CD4-positive, alpha-beta T cell treated with Interferon gamma for 1 hour (primary cell): ENCODE results near the gene NR3C2.
"Not testable (repeated sequence)": the region's sequence is repeated elsewhere in the genome, so short reads cannot be mapped to it uniquely, and the experiment has no call there.

Experiments
- DNase-seq: peaks from one replicate; pipeline ENCODE4 v3.0.0-alpha.2; 2020

The NR3C2 gene

DNA sequence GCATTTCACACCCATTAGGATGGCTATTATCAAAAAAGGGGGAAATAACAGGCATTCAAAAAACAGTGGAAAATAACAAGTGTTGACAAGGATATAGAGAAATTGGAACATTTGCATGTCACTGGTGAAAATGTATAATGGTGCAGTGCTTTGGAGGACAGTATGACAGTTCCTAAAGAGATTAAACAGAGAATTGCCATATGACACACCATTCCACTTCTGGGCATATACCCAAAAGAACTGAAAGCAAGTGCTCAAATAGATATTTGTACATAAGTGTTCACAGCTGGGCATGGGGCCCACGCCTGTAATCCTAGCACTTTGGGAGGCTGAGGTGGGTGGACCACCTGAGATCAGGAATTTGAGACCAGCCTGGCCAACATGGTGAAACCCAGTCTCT, 348.1 kb downstream of the NR3C2 start:
- no peak for DNase-seq

- DNase-seq, result no peak
These were observed 349.1 kb downstream of the NR3C2 start for GRCh38 chr4:148093065-148093464.

- DNase-seq, result no peak
These were observed 349.7 kb downstream of the NR3C2 start for GRCh38 chr4:148092316-148093014.

DNA sequence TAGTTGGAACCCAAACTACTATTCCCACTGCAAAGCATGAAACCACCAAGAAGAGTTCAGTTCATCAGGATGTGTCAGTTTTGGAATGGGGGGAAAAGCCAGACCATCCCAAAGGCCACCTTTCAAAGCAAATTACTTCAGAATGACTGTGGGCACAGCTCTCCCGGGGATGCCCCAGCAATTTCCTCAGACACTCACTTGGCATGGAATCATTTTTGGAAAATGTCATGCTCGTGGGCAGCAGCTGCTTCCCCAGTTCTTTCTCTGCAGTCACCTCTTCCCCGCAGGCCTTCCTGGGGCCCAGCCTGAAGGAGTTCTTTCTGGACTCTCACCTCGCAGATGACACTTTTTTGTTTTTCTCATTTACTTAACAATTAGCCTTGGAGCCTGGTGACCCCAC, 350.3 kb downstream of the NR3C2 start:
- no peak for DNase-seq

DNA sequence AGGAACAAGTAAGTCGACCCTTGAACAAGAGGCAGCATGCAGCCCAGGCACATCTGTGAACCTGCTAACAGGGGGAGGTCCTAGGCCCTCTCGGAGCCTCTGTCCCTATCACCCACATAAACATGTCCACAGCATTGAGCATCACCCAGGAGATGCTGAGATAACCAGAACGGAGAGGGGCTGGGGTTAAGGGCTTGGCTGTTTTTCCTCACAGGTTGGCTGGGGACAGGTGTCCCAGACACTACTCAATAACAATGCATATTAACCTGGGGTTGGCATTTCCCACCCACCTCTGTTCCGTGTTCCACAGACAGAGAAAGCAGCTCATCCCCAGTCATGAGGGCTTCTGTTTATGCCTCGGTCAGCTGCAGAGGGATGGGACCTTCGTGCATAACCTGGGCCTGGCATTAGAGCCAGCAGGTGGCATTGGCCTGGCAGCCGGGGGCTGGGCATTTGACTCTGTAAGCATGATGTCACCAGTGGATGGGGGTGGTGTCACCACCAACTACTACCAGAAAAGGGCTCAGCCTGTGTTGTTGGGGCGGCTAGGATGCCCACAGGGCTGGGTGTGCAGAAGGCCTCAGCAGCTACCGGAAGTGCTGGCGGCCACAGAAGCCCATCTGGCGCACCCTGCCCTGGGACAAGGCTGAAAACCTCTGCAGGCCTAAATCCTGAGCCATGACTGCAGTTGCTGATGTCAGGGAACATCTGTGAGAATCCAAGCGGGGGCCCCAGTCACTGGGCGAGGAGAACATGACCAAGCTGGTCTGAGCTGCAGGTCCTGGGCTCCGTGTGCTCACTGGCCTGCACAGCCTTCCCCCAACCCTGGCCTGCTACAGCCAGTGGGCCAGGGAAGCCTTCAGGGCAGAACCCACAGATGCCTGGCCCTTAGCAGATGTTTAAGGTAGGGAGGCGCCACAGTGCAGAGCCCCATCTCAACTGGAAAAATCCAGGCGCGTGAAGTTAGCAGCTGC, 351.4 kb downstream of the NR3C2 start:
- DNase-seq, result no peak

DNA sequence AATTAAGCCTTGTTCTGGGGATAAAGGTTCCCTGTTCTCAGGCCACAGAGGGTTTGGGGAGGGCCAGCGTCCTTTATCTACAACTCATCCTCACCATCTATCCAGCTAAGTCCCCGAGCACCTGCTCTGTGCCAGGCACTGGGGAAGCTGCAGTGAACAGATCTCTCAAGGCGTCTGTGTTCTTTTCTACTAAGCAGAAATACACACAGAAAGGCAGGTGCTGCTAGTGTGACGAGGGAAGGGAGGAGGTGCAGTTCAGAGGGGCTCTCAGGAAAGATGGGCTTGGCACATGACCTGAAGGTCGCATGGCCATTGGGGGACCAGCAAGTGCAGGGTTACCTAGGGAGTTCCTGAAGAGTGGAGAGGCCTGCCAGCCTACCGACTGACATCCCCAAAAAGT, 352.2 kb downstream of the NR3C2 start:
- no peak for DNase-seq

DNA sequence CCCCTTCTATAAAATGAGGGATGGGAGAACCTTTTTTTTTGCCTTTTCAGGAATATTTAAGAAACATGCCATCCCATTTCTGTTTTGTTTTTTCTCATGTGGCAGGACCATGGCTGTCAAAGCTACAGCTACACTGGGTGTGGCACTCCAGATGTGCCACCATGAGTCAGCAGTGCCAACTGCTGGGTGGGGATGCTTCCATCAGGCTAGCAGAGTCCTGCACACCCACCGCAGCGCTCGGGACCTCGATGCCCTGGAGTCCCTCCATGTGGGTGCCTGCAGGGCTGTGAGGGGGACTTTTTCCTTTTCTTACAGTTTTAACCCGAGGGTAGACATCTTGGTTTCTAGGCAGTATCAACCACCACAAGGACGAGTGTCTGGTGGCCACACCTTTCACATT, 352.6 kb downstream of the NR3C2 start:
- DNase-seq, result no peak

DNA sequence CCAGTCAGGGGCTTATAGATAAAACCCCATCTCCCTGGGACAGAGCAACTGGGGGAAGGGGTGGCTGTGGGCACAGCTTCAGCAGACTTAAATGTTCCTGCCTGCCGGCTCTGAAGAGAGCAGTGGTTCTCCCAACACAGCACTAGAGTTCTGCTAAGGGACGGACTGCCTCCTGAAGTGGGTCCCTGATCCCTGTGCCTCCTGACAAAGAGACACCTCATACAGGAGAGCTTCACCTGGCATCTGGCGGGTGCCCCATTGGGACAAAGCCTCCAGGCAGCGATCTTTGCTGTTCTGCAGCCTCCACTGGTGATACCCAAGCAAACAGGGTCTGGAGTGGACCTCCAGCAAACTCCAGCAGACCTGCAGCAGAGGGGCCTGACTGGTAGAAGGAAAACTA, 359.1 kb downstream of the NR3C2 start:
- not testable (repeated sequence) for DNase-seq

- DNase-seq, result no peak
These were observed 360.5 kb downstream of the NR3C2 start for GRCh38 chr4:148081745-148082144.

DNA sequence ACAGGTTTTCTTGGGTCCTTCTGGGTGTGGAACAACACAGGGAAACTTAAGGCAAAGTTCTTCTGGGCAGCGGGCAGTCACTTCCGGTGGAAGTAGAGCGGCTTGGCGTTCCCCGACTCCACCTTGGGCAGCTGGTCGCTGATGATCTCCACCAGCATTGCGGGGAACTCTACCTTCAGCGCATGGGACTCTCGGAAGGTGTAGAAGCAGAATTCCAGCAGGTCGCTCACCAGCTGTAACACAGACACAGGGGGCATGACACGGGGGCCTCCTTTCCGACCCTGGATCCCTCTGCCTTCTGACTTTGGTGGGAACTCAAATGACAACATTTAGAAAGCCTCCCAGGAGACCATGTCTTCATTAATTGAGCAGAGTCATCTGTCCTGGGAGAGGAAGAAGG, 360.9 kb downstream of the NR3C2 start:
- no peak for DNase-seq

GRCh38 chr4:148079961-148080360, 362.3 kb downstream of the NR3C2 start:
- no peak for DNase-seq

- DNase-seq, result no peak
These were observed 364.2 kb downstream of the NR3C2 start for GRCh38 chr4:148078061-148078460.

DNA sequence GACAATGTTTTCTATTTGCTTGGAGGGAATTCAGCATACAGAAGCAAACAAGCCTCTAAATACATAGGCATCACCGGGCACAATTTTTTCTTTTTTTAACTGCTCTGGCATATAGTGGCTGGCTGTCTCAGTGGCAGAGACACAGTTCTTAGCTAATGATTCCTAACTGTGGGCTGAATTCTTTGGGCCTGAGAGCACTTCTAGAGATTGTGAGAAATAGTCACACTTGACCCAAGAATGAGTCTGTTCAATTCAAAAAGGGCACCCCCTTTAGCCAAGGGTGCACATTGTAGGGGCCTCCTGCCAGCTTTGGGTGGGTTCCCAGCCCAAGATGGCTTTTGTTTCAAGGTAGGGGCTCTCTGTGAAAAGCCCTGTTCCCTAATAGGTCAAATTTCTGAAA, 364.6 kb downstream of the NR3C2 start:
- DNase-seq, result no peak

GRCh38 chr4:148076964-148077363, 365.2 kb downstream of the NR3C2 start:
- no peak for DNase-seq

DNA sequence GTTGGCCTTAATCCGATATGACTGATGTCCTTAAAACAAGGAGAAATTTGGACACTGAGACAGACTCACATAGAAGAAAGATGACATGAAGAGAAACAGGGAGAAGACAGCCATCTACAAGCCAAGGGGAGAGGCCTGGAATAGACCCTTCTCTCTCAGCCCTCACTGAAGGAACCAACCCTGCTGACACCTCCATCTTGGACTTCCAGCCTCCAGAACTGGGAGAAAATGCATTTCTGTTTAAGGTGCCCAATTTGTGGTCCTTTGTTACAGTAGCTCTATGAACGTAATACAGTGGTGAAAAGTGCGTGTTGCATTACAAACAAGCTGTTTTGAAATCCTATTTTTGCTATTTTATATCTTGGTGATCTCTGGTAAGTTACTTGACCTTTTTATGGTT, 366.8 kb downstream of the NR3C2 start:
- no peak for DNase-seq

- no peak for DNase-seq
These were observed 367.8 kb downstream of the NR3C2 start for GRCh38 chr4:148074462-148074861.

- DNase-seq, result no peak
These were observed 368.9 kb downstream of the NR3C2 start for GRCh38 chr4:148073349-148073748.

GRCh38 chr4:148072789-148073188, 369.4 kb downstream of the NR3C2 start:
- no peak for DNase-seq

GRCh38 chr4:148071009-148071408, 371.2 kb downstream of the NR3C2 start:
- DNase-seq, result no peak

DNA sequence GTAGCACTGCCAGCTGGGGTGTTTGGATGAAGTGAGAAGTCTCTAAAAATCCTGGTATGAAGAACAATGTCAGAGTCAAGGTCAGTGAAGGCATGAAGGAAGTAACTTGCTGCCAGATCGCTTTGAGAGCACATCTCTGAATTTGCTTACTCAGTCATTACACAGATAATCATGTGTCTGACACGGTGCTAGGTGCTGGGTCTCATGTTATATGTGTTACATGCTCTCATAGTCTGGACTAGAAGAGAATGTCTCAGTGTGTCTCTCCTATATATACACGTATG, 372.4 kb downstream of the NR3C2 start:
- no peak for DNase-seq

DNA sequence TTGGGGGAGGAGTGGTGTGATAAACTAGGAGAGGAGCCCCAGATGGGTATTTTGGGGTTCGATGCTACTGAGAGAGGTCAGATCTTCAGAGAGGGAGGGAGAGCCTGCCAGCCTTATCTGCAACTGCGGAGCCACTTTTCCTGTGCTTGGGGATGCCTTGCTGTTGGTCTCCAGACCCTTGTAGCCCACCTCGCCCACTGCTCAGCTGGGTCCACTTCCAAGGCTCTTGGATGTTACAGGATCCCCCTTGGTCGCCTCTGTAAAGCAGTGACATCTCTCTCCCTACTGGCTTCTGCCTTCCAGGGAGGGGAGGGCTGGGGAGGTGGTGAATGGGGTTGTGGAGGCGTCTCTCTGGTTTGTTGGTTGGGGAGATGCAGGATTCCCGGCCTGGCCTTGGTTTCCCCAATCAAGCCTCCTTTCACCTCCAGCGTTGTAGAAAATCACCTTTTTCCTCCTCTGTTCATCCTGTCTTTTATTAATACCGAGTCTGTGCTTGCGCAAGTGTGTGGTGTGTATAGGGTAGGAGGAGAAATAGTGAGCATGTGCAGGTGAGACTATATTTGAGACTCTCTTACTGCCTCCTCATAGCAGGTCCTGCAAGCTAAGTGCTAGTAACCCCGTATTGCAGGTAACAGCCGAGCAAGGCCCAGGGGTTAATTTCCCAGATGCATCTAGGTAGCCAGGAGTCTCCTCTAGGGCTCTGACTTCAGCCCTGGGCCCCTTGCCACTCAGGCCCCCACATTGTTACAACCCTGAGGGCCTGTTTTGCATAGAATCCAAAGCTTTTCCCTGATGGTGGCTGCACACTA, 372.9 kb downstream of the NR3C2 start:
- no peak for DNase-seq

DNA sequence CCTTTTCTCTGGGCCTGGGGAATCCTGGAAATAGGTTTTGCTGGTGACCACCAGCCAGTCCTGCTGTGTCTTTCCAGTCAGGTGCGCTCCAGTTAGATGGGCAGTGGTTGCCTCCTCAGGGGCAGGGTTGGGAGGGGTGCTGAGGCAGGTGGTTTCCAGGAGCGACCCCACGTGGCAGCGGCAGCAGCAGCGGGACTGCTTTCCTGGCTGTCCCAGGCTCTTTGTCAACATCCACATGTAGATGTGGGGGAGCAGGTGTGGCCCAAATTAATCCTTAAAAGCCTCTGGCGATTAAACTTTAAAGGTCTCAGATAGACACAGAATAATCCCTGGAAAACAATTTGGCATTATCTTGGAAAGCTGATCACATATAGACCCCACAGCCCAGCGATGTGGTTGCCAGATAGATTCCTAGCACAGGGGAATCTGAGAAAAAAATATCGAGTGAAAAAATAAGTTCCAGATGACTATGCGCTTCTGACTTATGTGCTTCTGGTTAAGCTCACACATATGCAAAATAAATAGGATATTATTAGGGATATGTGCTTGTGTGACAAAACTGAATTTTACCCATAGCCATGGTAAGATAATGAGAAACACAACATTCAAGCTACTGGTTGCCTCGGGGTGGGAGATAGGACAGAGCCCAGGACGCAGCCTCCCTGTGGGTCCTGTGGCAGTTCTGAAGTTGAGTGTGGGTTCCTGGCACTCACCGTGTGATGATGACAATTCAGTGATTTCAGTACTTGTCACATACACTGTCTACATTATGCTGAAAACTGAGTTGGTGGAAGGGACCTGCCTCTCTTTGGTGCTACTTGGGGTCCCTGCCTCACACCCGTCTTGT, 373.9 kb downstream of the NR3C2 start:
- DNase-seq, result no peak
